Activated B cell treated with CpG ODN at 0.5 μM for 24 hours (primary cell): ENCODE results near the gene PIK3R3. TPM values are rescaled to one million over a fixed set of nuclear protein-coding genes. Genes with fewer than 3 reads are reported as not detected.

Source experiments
- ATAC-seq: fragments of 200-7000 bp; cut with Tn5 transposase; one replicate; pipeline ENCODE4 v1.10.0; 2021; ENCODE audit warnings: low read depth, mild to moderate bottlenecking, moderate library complexity
- CTCF ChIA-PET: fragments of 350-600 bp; sonication (Branson Sonifier 250); formaldehyde crosslinking; loops from one replicate; lab custom pipeline; 2021; ENCODE audit warnings: antibody characterized with exemption; lab: Charles Lee
- POLR2A ChIA-PET: fragments of 350-600 bp; sonication (Branson Sonifier 250); formaldehyde crosslinking; loops from one replicate; lab custom pipeline; 2021; ENCODE audit warnings: antibody characterized with exemption; lab: Charles Lee
- DNase-seq: peaks from one replicate; pipeline ENCODE4 v3.0.0; 2022
- H3K27ac Mint-ChIP-seq: one replicate; pipeline ENCODE4 v1.8.0; 2020; ENCODE audit warnings: mixed read lengths
- H3K27me3 Mint-ChIP-seq: one replicate; pipeline ENCODE4 v1.8.0; 2021; ENCODE audit warnings: mixed read lengths
- H3K36me3 Mint-ChIP-seq: one replicate; pipeline ENCODE4 v1.8.0; 2021; ENCODE audit warnings: low read depth, mixed read lengths
- H3K4me1 Mint-ChIP-seq: one replicate; pipeline ENCODE4 v1.8.0; 2021; ENCODE audit warnings: mixed read lengths
- H3K4me3 Mint-ChIP-seq: one replicate; pipeline ENCODE4 v1.8.0; 2020; ENCODE audit warnings: mild to moderate bottlenecking, mixed read lengths
- H3K9me3 Mint-ChIP-seq: one replicate; pipeline ENCODE4 v1.8.0; 2020; ENCODE audit warnings: mixed read lengths
- CTCF ChIP-seq: fragments of 200-600 bp; IDR thresholded peaks from one replicate; pipeline ENCODE4 v1.8.0; 2022; ENCODE audit warnings: antibody characterized with exemption, mild to moderate bottlenecking
- intact Hi-C: fragments of 100-400 bp; cut with micrococcal nuclease; formaldehyde crosslinking; loops from one replicate; pipeline ENCODE4 v1.15.1; 2024
- total RNA-seq: library from RNA; stranded (reverse); gene quantifications from 2 replicates; pipeline ENCODE4 v1.2.3, GENCODE V29; 2022

The PIK3R3 gene
- total RNA-seq, 1 donor from 2014 or later: 1.3 TPM

GRCh38 chr1:46157916-46158311, 25.5 kb upstream of the PIK3R3 start:
- TF ChIP-seq CTCF: no peak
- no peaks in the 10 kb centered on the region for H3K36me3 Mint-ChIP-seq
- H3K9me3 Mint-ChIP-seq: no peaks in the 10 kb centered on the region
- no peak overlapping the region for H3K4me3 Mint-ChIP-seq
- ChIA-PET CTCF (no interaction called here), POLR2A (no interaction called here)
- H3K4me1 Mint-ChIP-seq: no peaks in the 10 kb centered on the region
- ATAC-seq: no peak
- intact Hi-C loops: no loop called here
- peaks cover 5% of the 10 kb centered on the region for H3K27me3 Mint-ChIP-seq
- DNase-seq: no peak
- no peak overlapping the region for H3K27ac Mint-ChIP-seq

DNA sequence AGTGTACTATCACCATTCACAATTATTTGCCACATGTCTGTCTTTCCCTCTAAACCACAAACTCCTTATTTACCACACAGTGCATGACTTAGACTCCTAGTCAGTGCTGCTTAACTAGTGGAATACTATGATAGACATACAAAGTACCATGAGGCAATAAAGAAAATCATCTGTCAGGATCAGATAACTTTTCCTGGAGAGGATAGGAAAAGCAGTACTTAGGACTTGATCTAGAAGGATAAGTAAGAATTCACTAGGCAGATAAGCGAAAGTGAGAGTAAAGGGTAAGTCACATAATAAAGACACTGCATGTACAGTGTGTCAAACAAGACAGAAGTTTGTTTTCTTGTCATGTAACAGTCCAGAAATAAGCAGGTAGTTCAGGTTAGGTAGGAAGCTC, 21.3 kb upstream of the PIK3R3 start:
- no peaks in the 10 kb centered on the region for H3K27me3 Mint-ChIP-seq
- ChIA-PET CTCF (no interaction called here), POLR2A (no interaction called here)
- intact Hi-C loops: no loop called here
- no peaks in the 10 kb centered on the region for H3K9me3 Mint-ChIP-seq
- no peaks in the 10 kb centered on the region for H3K36me3 Mint-ChIP-seq
- H3K4me1 Mint-ChIP-seq: peaks cover 2% of the 10 kb centered on the region
- DNase-seq: no peak
- ATAC-seq: no peak
- no peak overlapping the region for H3K4me3 Mint-ChIP-seq
- H3K27ac Mint-ChIP-seq: no peak overlapping the region
- no peak for TF ChIP-seq CTCF

- H3K4me1 Mint-ChIP-seq: peaks cover 2% of the 10 kb centered on the region
- H3K27ac Mint-ChIP-seq: no peak overlapping the region
- no peaks in the 10 kb centered on the region for H3K36me3 Mint-ChIP-seq
- ChIA-PET POLR2A (no interaction called here), CTCF (no interaction called here)
- intact Hi-C loops: no loop called here
- no peaks in the 10 kb centered on the region for H3K27me3 Mint-ChIP-seq
- no peaks in the 10 kb centered on the region for H3K9me3 Mint-ChIP-seq
- DNase-seq (no peak), ATAC-seq (no peak)
- no peak overlapping the region for H3K4me3 Mint-ChIP-seq
- TF ChIP-seq CTCF: no peak
Measured at GRCh38 chr1:46153228-46153627, 20.8 kb upstream of the PIK3R3 start.

- TF ChIP-seq CTCF: no peak
- ATAC-seq (no peak), DNase-seq (no peak)
- ChIA-PET CTCF (interaction anchor here (1.5 kb wide), 1 partner anchor 114 kb away, joined by 4 read pairs; no protein-coding TSS in a partner anchor), POLR2A (no interaction called here)
- peaks cover 2% of the 10 kb centered on the region for H3K4me1 Mint-ChIP-seq
- intact Hi-C loops: no loop called here
- no peak overlapping the region for H3K4me3 Mint-ChIP-seq
- no peak overlapping the region for H3K27ac Mint-ChIP-seq
- no peaks in the 10 kb centered on the region for H3K27me3 Mint-ChIP-seq
- H3K9me3 Mint-ChIP-seq: no peaks in the 10 kb centered on the region
- H3K36me3 Mint-ChIP-seq: no peaks in the 10 kb centered on the region
Measured at GRCh38 chr1:46152016-46152415, 19.6 kb upstream of the PIK3R3 start.

DNA sequence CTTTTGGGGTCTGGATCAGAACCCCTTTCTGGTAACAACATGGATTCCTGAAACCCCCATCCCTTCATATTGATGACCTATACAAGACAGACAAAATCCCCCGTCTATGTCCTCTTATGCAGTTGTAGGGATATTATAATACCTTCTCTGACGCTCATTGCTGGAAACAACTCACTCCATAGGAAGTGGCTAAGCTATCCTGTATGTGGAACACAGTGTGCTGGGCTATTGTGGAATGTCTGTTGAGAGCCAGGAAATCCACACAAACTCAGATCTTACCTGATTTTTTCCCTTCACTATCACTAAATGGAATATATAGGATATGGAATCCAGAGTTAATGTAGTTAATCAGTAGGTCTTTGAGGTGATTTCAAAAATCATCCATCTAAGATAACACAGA, 17.7 kb upstream of the PIK3R3 start:
- ChIA-PET CTCF (no interaction called here), POLR2A (no interaction called here)
- intact Hi-C loops: no loop called here
- peaks cover 2% of the 10 kb centered on the region for H3K4me1 Mint-ChIP-seq
- DNase-seq (no peak), ATAC-seq (no peak)
- no peaks in the 10 kb centered on the region for H3K36me3 Mint-ChIP-seq
- H3K9me3 Mint-ChIP-seq: no peaks in the 10 kb centered on the region
- H3K27me3 Mint-ChIP-seq: no peaks in the 10 kb centered on the region
- H3K4me3 Mint-ChIP-seq: no peak overlapping the region
- no peak for TF ChIP-seq CTCF
- H3K27ac Mint-ChIP-seq: no peak overlapping the region
